ENCODE data around the gene CATSPER3.

CATSPER3 gene

GRCh38 chr5:135053989-135054388 is 86.3 kb downstream of the CATSPER3 start:
- no peak for DNase-seq (ENCODE audit: low read depth, low spot score)
- no CpG with 5 or more reads among the region's 8 CpGs for WGBS (ENCODE audit: insufficient coverage, insufficient read length)
- H3K9me3 ChIP-seq (ENCODE audit: control insufficient read depth, insufficient read depth, low read length): no peaks in the 10 kb centered on the region
- H3K36me3 ChIP-seq (ENCODE audit: control insufficient read depth, insufficient read depth, low read length): no peaks in the 10 kb centered on the region
- no peaks in the 10 kb centered on the region; the same call in 1 of the 2 replicates for H3K4me1 ChIP-seq (ENCODE audit: control insufficient read depth, insufficient read depth, low read length)
- no peak overlapping the region for H3K27ac ChIP-seq (ENCODE audit: low read length)
- peaks cover 30% of the 10 kb centered on the region for H3K27me3 ChIP-seq (ENCODE audit: control insufficient read depth, insufficient read depth, low read length)
- no peak overlapping the region for H3K4me3 ChIP-seq (ENCODE audit: low read length)

GRCh38 chr5:135054546-135054945 is 86.8 kb downstream of the CATSPER3 start:
- Histone ChIP-seq H3K9me3 (ENCODE audit: control insufficient read depth, insufficient read depth, low read length) (no peaks in the 10 kb centered on the region), H3K27ac (ENCODE audit: low read length) (no peak overlapping the region), H3K36me3 (ENCODE audit: control insufficient read depth, insufficient read depth, low read length) (no peaks in the 10 kb centered on the region), H3K4me1 (ENCODE audit: control insufficient read depth, insufficient read depth, low read length) (no peaks in the 10 kb centered on the region; the same call in 1 of the 2 replicates), H3K4me3 (ENCODE audit: low read length) (no peak overlapping the region), H3K27me3 (ENCODE audit: control insufficient read depth, insufficient read depth, low read length) (peaks cover 25% of the 10 kb centered on the region)
- DNase-seq (ENCODE audit: low read depth, low spot score): no peak
- WGBS (ENCODE audit: insufficient coverage, insufficient read length): no CpG with 5 or more reads among the region's 2 CpGs

GRCh38 chr5:135055396-135055795 is 87.7 kb downstream of the CATSPER3 start:
- no peak overlapping the region for H3K27ac ChIP-seq (ENCODE audit: low read length)
- H3K36me3 ChIP-seq (ENCODE audit: control insufficient read depth, insufficient read depth, low read length): no peaks in the 10 kb centered on the region
- no peak for DNase-seq (ENCODE audit: low read depth, low spot score)
- WGBS (ENCODE audit: insufficient coverage, insufficient read length): no CpG with 5 or more reads among the region's 5 CpGs
- H3K9me3 ChIP-seq (ENCODE audit: control insufficient read depth, insufficient read depth, low read length): no peaks in the 10 kb centered on the region
- H3K27me3 ChIP-seq (ENCODE audit: control insufficient read depth, insufficient read depth, low read length): peaks cover 17% of the 10 kb centered on the region
- no peak overlapping the region for H3K4me3 ChIP-seq (ENCODE audit: low read length)
- H3K4me1 ChIP-seq (ENCODE audit: control insufficient read depth, insufficient read depth, low read length): no peaks in the 10 kb centered on the region; the same call in 1 of the 2 replicates

- Histone ChIP-seq H3K36me3 (ENCODE audit: control insufficient read depth, insufficient read depth, low read length) (no peaks in the 10 kb centered on the region), H3K27me3 (ENCODE audit: control insufficient read depth, insufficient read depth, low read length) (peaks cover 6% of the 10 kb centered on the region), H3K9me3 (ENCODE audit: control insufficient read depth, insufficient read depth, low read length) (no peaks in the 10 kb centered on the region), H3K4me3 (ENCODE audit: low read length) (no peak overlapping the region), H3K27ac (ENCODE audit: low read length) (no peak overlapping the region), H3K4me1 (ENCODE audit: control insufficient read depth, insufficient read depth, low read length) (no peaks in the 10 kb centered on the region; the same call in 1 of the 2 replicates)
- no peak for DNase-seq (ENCODE audit: low read depth, low spot score)
- WGBS (ENCODE audit: insufficient coverage, insufficient read length): no CpG with 5 or more reads among the region's 8 CpGs
Observed at GRCh38 chr5:135056316-135057030, 88.8 kb downstream of the CATSPER3 start.

GRCh38 chr5:135057233-135057632 is 89.5 kb downstream of the CATSPER3 start:
- H3K4me1 ChIP-seq (ENCODE audit: control insufficient read depth, insufficient read depth, low read length): no peaks in the 10 kb centered on the region; the same call in 1 of the 2 replicates
- H3K27me3 ChIP-seq (ENCODE audit: control insufficient read depth, insufficient read depth, low read length): peaks cover under 1% of the 10 kb centered on the region; the same call in 1 of the 2 replicates
- no CpG with 5 or more reads among the region's 2 CpGs for WGBS (ENCODE audit: insufficient coverage, insufficient read length)
- no peaks in the 10 kb centered on the region for H3K9me3 ChIP-seq (ENCODE audit: control insufficient read depth, insufficient read depth, low read length)
- H3K27ac ChIP-seq (ENCODE audit: low read length): no peak overlapping the region
- no peak for DNase-seq (ENCODE audit: low read depth, low spot score)
- no peaks in the 10 kb centered on the region for H3K36me3 ChIP-seq (ENCODE audit: control insufficient read depth, insufficient read depth, low read length)
- H3K4me3 ChIP-seq (ENCODE audit: low read length): no peak overlapping the region

GRCh38 chr5:135058331-135058732 is 90.6 kb downstream of the CATSPER3 start:
- Histone ChIP-seq H3K4me1 (ENCODE audit: control insufficient read depth, insufficient read depth, low read length) (no peaks in the 10 kb centered on the region; the same call in 1 of the 2 replicates), H3K9me3 (ENCODE audit: control insufficient read depth, insufficient read depth, low read length) (no peaks in the 10 kb centered on the region), H3K27me3 (ENCODE audit: control insufficient read depth, insufficient read depth, low read length) (no peaks in the 10 kb centered on the region), H3K36me3 (ENCODE audit: control insufficient read depth, insufficient read depth, low read length) (no peaks in the 10 kb centered on the region), H3K27ac (ENCODE audit: low read length) (no peak overlapping the region), H3K4me3 (ENCODE audit: low read length) (no peak overlapping the region)
- no CpG with 5 or more reads among the region's 8 CpGs for WGBS (ENCODE audit: insufficient coverage, insufficient read length)
- DNase-seq (ENCODE audit: low read depth, low spot score): no peak

- Histone ChIP-seq H3K9me3 (ENCODE audit: control insufficient read depth, insufficient read depth, low read length) (no peaks in the 10 kb centered on the region), H3K4me3 (ENCODE audit: low read length) (no peak overlapping the region), H3K27me3 (ENCODE audit: control insufficient read depth, insufficient read depth, low read length) (no peaks in the 10 kb centered on the region), H3K4me1 (ENCODE audit: control insufficient read depth, insufficient read depth, low read length) (no peaks in the 10 kb centered on the region; the same call in 1 of the 2 replicates), H3K36me3 (ENCODE audit: control insufficient read depth, insufficient read depth, low read length) (no peaks in the 10 kb centered on the region), H3K27ac (ENCODE audit: low read length) (no peak overlapping the region)
- no CpG with 5 or more reads among the region's 12 CpGs for WGBS (ENCODE audit: insufficient coverage, insufficient read length)
- no peak for DNase-seq (ENCODE audit: low read depth, low spot score)
Observed at GRCh38 chr5:135059000-135059923, 91.6 kb downstream of the CATSPER3 start.

- H3K36me3 ChIP-seq (ENCODE audit: control insufficient read depth, insufficient read depth, low read length): no peaks in the 10 kb centered on the region
- no peak for DNase-seq (ENCODE audit: low read depth, low spot score)
- no peak overlapping the region for H3K27ac ChIP-seq (ENCODE audit: low read length)
- WGBS (ENCODE audit: insufficient coverage, insufficient read length): no CpG with 5 or more reads among the region's 3 CpGs
- no peaks in the 10 kb centered on the region for H3K27me3 ChIP-seq (ENCODE audit: control insufficient read depth, insufficient read depth, low read length)
- no peak overlapping the region for H3K4me3 ChIP-seq (ENCODE audit: low read length)
- no peaks in the 10 kb centered on the region for H3K9me3 ChIP-seq (ENCODE audit: control insufficient read depth, insufficient read depth, low read length)
- no peaks in the 10 kb centered on the region; the same call in 1 of the 2 replicates for H3K4me1 ChIP-seq (ENCODE audit: control insufficient read depth, insufficient read depth, low read length)
Observed at GRCh38 chr5:135060021-135060420, 92.3 kb downstream of the CATSPER3 start.

- no peaks in the 10 kb centered on the region; the same call in 1 of the 2 replicates for H3K4me1 ChIP-seq (ENCODE audit: control insufficient read depth, insufficient read depth, low read length)
- no peak overlapping the region for H3K27ac ChIP-seq (ENCODE audit: low read length)
- H3K9me3 ChIP-seq (ENCODE audit: control insufficient read depth, insufficient read depth, low read length): no peaks in the 10 kb centered on the region
- no CpG with 5 or more reads among the region's 6 CpGs for WGBS (ENCODE audit: insufficient coverage, insufficient read length)
- no peaks in the 10 kb centered on the region for H3K27me3 ChIP-seq (ENCODE audit: control insufficient read depth, insufficient read depth, low read length)
- DNase-seq (ENCODE audit: low read depth, low spot score): no peak
- H3K4me3 ChIP-seq (ENCODE audit: low read length): no peak overlapping the region
- no peaks in the 10 kb centered on the region for H3K36me3 ChIP-seq (ENCODE audit: control insufficient read depth, insufficient read depth, low read length)
Observed at GRCh38 chr5:135061001-135061400, 93.3 kb downstream of the CATSPER3 start.
